ENCODE data around the gene IL1RAPL1.

Gene IL1RAPL1

DNA sequence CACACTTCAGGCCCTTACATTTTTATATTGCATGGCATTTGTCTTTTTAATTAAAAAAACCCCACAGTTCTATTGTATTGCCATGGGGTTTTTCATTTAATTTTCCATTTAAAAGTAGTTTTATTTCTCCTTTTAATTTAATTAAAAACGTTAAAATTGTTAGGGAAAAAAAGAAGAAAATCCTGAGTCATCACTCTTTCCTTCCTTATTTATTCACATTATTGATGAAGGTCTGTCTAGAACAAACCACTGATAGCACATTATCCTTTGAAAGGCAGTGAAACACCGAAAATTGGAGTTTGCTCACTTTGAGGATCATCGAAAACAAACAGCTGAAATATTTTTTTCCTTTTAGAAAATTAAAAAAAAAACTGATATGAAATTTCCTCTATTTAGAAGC is 868.5 kb downstream of the IL1RAPL1 start:
- no peak for DNase-seq

DNA sequence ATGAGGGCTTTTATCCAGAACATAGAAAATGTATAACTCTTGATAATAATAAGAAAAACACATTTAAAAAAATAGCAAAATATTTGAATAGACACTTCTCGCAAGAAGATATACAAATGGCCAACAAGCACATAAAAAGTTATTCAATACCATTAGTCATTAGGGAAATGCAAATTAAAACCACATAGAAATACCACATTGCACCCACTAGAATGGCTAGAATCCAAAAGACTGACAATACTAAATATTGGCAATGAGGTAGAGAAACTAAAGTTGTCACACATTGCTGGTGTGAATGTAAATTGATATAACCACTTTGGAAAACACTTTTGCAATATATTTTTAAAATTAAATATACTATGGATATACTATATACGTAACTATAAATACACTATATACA is 873.8 kb downstream of the IL1RAPL1 start:
- no peak for DNase-seq

DNA sequence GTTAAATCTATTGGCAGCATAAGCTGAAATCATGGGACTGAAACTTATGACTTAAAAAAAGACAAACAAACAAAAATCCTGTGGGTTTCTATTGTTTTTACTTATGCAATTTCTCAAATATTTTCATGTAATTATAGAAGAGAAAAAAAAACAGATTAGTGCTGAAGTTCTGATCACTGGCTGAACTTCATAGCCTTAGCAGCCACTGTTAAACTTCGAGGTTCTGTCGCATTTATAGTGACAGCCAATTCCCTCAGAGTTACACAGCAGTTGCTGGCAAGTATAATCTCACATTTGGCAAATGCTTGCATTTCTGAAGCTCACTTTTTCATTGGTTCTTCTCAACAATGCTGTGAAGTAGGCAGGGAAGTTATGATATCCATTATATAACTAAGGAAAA is 879.2 kb downstream of the IL1RAPL1 start:
- DNase-seq = no peak

DNA sequence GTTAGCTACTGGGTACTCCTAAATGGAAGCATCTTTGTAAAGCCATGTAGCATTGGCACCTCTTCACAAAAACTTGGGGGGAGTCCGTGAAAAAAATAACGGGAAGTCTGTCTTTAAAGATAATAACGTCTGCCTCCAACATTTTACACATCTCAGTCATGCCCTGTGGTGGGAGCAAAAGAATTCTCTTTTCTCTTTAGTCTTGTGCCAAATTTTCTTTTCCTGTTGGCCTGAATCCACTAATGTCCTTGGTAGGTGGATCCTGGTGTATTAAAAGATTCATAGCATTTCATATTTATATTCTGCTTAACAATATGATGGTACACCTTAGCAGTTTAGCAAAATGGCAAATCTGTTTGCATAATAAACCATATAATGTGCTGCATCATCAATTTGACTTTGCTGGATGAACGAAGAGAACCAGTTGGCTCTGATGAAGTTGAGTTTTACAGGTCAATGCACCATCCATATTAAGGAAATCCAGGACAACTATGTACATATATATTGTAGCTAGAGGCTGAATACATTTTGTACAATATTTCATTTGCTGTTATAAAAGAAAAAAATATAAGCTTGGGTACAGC is 881.8 kb downstream of the IL1RAPL1 start:
- no peak for DNase-seq

DNA sequence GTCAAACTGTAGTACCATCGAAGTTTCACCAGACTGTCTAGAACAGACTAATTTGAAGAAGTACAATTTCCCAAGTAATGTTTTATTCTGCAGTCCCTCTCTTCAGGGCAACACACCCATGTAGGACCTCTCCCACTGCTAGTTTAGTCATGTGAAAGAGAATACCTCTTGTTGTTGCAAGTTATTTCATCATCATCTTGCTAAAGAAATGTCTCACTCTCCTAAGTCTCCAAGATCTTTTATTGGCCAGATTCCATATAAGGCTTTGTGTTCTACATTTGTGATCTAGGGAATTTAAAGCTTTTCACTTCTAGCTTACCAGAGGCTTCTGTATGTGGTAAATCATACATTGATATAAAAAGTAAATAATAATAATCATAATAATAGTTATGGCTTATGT is 882.8 kb downstream of the IL1RAPL1 start:
- DNase-seq = no peak

DNA sequence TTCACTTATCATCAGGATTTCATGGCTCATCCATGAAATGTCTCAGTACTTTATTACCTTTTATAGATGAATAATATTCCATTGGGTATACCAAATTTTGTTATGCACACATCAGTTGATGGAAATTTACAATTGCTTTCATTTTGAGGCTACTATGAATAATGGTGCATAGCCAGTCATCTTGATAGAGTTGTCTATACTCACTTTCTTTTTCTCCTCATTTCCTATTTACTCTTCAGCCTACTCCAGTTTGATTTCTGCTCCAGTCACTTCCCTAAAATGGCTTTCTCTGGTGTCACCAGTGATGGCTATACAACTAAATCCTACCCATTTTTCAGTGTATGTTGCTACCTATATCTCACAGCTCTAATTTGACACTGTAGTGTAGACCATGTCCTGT is 884.6 kb downstream of the IL1RAPL1 start:
- no peak for DNase-seq

DNA sequence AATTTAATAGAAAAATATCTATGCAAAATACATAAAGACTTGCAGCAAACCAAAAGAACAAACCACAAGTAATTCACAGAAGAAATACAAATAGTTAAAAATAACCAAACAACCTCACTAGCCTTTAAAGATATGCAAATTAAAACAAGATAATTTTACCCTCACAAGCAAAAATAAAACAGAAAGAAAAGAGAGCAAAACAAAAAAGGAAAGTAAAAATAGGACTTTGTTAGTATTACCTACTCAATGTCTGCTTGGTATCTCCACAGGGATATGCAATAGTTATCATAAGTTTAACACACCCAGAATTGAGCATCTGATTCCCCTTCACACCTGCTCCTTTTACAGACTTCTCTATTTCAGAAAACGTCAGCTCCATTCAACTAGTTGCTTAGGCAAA is 890.6 kb downstream of the IL1RAPL1 start:
- no peak for DNase-seq

DNA sequence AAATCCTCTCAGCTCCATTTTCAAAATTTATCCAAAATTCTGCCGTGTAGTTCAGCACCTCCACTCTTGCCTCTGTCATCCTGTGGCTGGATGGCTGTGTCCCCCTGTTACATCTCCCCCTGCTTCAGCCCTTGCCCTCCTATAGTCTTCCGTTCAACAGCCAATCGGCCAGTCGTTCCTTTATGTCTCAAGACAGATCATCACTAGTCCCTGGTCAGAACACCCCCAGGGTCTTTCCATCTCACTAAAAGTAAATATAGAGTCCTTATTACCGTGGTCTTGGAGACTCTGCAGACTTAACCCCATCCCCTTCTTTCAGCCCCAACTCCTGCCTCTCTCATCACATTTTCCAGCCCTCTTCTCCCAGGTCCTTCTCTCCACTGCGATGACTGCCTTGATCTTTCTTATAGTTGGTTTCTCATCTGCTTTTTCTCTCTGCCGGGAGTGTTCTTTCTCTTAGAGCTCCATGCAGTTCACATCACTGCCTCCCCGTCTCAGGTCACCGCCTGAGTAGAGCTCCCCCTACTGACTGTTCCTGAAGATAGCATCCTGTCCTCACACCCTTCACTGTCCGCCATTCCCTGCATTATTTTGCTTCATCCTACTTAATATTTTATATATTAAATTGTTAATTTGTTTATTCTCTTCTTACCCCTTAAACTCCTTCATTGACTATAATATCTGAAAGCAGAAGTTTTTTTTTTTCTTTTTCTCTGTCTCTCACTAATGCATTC is 891.3 kb downstream of the IL1RAPL1 start:
- no peak for DNase-seq

DNA sequence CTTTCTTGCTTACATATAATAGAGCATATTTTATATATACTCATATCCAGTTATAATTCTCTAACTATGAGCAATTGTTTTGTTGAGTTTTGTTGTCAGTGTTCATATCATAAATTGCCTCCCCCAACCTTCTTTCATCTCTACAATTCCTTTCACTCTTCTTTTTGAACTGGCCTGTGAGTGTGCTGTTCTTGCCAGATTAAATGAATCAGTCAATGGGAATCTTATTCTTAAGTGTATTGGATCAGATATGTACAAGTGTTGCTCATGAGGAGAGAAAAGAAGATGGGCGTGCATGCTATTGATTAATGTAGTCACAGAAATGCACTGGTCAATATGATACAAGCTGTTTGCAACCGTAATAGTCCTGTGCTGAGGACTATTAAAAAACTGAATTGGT is 900.0 kb downstream of the IL1RAPL1 start:
- DNase-seq = no peak

DNA sequence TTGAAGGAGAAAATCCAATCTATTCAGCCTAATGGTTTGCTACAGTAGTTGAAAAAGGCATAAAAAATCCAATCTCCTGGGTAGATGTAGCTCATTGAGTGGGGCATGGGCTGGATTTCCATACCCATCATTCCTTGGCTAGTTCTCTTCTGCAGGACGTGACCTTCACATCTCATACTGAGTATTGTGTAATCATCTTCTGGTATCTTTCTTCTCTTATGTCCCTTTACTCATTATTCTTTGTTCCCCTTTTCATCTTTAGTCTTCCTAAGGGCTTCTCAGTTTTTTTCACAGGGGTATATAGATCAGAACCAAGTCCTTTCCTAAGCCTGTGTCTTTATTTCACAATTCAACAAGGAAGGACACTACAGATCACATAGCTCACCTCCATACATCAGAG is 900.5 kb downstream of the IL1RAPL1 start:
- DNase-seq = no peak

DNA sequence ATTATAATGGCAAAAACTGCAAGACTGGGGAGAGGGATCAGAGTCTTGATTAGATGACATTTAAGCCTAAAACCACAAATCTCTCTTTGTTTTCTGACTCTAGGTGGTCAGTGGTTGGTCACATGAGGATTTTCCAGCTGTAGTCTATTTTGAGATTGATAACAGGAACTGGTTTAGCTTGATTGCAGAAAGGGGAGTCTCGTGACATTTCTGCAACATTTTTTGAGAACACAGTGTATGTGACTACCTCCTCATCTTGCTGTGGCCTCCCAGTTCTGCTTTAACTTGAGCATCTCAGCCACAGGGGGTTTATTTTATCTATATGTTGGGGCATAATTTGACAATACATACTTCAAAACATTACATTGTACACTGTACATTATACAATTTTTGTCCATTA is 901.7 kb downstream of the IL1RAPL1 start:
- DNase-seq = no peak

DNA sequence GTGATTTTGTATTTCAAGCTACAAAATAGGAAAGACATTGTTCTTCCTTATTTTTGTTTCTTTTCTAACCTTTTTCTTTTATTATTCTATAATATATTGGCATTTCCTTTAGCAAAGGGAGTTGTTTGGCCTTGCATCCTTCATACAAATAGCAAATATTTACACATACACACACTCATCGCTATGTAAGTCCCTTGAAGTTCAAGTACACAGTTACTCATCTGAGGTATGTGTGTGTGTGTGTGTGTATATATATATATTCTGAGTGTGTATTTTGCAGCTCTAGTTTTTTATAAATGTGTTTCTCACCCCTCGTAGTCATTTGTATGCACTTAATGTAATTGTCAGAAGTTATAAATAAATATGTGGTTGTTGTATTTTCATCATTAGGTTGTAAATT is 903.4 kb downstream of the IL1RAPL1 start:
- DNase-seq = no peak

DNA sequence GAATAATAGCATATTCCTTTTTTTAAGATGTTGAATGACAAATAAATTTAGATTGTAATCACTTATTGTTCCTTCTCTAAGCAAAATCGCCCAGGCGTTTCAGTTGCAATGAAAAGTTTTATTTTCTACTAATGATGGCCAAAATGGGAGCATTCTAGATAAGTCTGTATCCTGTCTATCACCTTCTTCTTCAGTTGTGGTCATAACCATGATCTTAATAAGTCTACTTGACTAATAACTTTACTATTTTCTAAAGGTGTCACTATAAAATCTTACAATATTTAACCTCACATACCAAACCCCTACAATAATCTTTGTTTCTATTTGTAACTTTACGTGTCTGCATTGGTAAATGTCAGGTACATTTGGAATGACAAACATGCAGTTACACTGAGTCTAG is 904.4 kb downstream of the IL1RAPL1 start:
- no peak for DNase-seq

DNA sequence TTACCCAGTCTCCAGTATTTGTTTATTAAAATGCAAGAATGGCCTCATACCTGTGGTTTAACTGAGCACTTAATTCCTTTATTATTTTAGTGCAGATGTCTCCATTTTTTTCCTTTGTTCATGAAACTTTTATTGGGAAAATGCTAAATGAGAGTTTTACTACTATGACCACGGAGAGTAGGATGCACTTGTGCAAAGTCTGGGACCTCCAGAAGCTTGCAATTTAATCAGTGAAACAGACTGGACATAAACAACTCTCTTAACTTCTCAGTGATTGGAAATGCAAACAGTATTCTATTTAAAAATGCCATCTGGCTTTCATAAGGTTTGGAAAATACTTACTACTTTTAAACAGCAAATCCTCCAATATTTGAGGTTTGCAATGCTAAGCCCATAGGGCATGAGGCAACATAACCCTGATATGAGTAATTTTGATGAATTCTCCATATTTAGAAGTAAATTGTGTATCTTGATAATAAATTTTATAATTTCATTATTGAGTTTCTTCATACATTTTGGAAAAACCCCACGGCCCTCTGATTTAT is 909.5 kb downstream of the IL1RAPL1 start:
- DNase-seq = no peak

DNA sequence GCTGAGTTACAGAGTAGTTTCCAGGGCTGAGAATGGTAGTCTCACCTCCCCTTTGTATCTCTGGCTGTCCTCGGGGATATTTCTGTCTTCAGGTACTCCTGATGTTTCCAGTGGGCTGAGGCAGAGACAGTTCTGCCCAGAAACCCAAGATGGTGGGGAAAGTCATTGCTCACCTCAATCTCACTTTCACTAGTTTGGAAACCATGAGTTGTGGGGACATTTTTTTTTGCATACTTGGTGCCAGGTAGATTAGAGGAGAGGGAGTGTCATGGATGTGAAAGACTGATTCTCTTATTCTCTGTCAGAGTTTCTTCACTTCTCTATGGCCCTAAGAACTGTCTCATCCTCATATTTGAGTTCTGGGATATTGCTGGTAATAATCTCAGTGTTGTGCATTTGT is 919.5 kb downstream of the IL1RAPL1 start:
- no peak for DNase-seq

DNA sequence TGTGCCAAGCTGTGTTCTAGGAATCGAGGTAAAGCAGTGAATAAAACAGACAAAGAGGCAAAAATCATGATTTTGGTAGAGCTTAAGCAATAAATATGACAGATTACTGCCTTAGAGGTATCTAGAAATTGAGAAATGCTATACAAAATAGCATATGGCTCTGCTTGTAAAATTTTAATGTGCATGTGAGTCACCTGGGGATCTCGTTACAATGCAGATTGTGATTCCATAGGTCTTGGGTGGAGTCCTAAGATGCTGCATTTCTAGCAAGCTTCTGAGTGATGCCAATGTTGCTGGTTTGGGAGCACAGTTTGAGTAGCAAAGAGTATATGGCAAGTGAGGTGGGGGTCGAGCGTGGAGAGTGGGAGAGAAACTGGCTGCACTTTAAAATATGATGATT is 930.9 kb downstream of the IL1RAPL1 start:
- DNase-seq = no peak

DNA sequence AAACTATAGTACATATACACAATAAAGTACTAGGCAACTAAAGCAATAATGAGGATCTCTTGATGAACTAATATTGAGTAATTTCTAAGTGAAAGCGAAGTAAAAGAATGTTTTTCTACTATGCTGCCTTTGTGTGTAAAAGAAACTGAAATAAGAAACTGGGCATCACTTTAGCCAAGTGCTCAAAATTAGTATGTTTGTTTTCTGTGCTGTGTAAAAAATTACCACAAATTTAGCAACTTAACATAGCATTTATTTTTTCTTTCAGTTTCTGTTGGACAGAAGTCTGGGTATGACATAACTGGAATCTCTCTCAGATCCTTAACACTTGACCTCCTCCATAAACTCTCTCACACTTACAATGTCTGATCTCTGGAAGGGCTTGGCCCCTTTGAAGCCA is 941.0 kb downstream of the IL1RAPL1 start:
- no peak for DNase-seq

DNA sequence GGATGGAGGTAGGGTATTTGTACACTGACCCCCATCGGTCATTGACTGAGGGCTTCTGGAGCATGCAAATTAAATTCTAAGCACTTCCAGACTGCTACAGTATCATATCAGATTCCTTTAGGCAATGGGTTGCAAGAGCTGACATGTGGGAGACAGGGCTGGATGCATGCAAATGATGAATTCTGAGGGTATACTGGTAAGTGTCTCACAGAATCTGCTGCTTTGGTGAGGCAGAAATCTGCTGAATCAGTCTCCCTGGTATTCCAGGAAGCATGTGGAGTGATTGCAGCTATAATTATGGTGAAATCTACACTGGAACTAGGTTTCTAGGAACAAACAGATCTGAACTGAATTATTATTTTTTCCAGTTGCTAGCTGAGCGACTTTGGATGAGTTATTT is 943.3 kb downstream of the IL1RAPL1 start:
- DNase-seq = no peak

DNA sequence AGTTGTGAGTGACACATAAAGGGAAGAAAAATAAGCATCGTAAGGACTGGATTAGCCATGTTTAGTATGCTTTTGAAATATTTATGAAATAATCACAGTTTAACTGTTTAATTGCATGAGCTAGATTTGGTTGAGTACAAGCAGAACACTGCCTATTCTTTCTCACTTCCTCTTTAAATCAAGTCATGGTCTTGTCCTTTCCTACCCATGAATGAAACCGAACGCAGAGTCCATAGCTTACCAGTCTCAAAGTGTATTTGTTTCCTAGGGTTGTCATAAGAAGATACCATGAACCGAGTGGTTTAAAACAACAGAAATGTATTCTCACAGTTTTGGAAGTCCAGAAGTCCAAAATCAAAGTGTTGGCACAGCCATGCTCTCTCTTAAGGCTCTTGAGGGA is 944.1 kb downstream of the IL1RAPL1 start:
- DNase-seq = no peak

DNA sequence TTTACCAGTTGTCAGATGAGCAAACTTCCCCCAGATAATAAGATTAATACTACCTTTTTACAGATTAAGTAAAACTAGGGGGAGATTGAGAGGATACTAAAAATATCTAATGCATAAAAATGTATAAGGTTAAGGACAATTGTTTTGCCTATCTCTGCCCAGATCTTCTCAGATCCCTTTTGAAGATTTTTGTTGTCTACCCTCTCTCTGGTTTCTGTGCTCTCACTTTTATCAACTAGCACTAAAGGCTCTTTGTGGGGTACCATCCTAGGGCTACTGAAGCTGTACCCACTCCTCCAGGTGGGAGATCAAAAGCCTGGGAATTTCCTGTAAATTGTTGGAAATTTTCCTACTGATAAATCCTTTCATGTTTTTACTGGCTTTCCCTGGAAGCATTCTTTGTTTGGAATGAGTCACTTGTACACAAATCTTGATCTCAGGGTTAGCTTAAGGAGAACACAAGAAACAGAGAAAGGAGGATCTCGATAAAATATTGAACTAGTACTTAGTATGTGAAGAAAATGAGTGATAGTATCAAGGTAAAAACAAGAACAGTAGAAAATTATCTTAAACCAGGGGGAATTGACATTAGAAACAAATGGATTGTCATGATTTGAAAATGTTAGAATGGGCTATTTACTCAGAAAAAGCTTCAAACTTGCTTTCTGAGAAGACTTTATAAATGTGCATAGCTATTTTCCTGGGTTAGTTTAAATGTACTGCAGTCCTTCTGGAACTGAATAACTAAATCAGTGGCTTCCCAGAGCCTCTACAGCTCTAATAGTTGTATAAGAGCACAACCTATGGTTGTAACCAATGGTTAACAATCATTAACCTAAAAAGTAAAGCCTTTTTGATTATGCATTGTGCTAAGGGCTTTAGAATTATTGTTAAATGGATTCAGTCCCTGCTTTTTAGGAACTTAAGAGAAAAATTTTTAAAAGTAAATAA is 948.2 kb downstream of the IL1RAPL1 start:
- no peak for DNase-seq

DNA sequence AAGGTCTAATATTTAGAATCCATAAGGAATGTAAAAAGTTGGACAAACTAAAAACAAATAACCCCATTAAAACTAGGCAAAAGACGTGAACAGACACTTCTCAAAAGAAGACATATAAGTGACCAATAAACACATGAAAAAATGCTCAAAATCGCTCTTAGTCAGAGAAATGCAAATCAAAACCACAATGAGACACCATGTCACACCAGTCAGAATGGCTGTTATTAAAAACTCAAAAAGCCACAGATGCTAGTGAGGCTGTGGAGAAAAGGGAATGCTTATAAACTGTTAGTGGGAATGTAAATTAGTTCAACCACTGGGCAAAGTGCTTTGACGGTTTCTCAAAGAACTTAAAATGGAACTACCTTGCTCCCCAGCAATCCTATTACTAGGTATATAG is 953.8 kb downstream of the IL1RAPL1 start:
- no peak for DNase-seq

DNA sequence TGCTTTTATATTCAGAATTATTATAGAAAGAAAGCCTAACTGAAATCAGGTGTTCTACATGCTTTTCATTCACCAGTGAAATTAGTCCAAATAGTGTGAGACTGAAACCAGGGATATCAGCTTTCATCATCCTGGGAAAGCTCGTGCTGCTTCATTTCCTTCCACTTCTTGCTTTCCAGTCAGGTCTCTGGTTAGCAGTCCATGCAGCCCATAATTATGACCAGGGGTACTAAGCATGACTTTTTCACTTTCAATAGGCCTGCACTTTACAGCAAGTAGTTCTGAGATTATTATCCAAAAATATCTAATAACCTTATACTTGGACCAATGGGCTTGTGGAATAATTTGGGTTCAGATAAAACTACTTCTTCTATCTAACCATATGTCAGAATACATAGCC is 954.9 kb downstream of the IL1RAPL1 start:
- DNase-seq = no peak

DNA sequence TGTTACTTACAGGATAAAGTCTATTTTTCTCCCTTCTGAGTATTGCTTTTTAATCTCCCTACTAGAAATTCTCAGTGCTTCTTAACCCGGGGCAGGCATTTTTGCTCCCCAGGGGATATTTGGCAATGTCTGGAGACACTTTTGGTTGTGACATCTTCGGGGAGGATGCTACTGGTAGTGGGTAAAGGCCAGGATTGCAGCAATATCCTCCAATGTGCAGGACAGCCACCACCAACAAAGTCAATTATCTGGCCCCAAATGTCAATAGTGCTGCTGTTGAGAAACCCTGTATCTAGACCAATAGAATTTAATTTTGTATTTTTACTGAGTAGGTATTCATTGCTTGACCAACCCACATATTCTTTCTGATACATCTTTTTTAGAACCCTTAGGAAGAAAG is 958.6 kb downstream of the IL1RAPL1 start:
- DNase-seq = no peak

DNA sequence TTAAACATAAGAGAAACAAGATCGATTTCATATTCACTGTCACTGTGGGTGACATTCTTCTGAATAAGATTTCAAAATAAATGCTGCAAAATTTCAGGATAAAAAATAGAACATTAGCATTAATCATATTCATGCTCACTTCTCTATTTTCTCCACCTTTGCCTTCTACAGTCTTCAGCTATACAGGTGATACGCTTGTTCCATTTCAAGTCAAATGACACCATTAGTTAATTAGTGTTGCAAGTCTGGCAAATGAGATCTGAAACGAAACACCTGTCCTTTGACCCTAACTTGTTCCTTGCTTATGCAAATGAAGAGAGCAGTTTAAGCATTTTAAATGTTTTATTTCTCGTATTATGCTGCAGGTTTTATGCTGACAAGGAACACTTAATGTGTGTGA is 960.6 kb downstream of the IL1RAPL1 start:
- no peak for DNase-seq

Data from stimulated activated CD8-positive, alpha-beta memory T cell treated with anti-CD3 and anti-CD28 coated beads, Interleukin-4, amount 100 ng/mL, for 48 hours (primary cell).